Spleen (tissue), 7 donors: ENCODE results near the gene TMEM37.

Experiments used
- POLR2A ChIP-seq, 3 donors: fragments of 450-650 bp; IDR thresholded peaks; one replicate each; pipeline ENCODE4 v1.5.1; 2017; ENCODE audit warnings: antibody characterized with exemption in 3 of 3, mild to moderate bottlenecking in 1 of 3
- POLR2AphosphoS5 ChIP-seq, 3 donors: sonication (generic); formaldehyde crosslinking; IDR thresholded peaks; one replicate each; pipeline ENCODE4 v1.5.1; 2017; ENCODE audit warnings: antibody characterized with exemption in 3 of 3
- TF ChIP-seq, protein P1 (sequence below), 11 experiments: fragments of 200-600 bp in 7 of 11; fragments of 450-650 bp in 4 of 11; sonication (generic) in 4 of 11; IDR thresholded peaks in 8 of 11; conservative IDR thresholded peaks in 3 of 11; 1 replicate in 7 of 11; 2 replicates in 4 of 11; pipeline versions ENCODE4 v1.4.0 to v1.8.0; 2016 to 2021; ENCODE audit warnings: antibody characterized with exemption in 11 of 11, inconsistent platforms in 4 of 11, mild to moderate bottlenecking in 1 of 11
- donor health status: DM: no; HTN: no; CAD: no; lungs with moderate emphysema.
- donor health status: DM: no; HTN: no; CAD: no.
- donor health status: DM: no; HTN: no; CAD: no.

DNA sequence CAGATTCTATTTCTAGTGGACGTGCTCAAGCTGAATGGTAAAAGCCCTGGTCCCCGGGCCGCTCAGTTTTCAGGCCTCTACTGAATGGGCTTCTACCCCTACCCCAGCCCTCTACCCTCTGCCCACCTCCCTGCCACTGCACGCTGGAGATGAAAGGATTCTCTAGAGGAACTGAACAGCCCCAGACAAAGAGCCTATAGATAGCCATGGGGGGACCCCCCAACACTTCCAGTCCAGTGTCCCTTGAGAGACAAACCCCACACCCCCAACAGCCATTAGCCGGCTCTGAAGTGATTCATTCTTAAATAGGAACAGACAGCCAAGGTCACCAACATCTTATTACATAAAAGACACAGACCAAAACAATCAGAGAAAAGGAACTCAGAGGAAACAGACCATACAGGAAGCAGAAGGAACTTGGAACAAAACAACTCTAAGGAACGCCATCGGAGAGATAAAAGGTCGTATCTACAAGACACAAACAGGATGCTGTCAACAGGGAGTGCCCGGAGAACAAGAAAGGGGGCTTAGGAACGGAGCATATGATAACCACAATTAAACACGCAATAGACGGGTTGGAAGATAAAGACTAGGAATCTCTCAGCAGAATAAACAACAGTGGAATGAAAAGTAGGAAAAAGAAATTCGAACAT is 23.5 kb downstream of the TMEM37 start:
- TF ChIP-seq, protein P1, sequence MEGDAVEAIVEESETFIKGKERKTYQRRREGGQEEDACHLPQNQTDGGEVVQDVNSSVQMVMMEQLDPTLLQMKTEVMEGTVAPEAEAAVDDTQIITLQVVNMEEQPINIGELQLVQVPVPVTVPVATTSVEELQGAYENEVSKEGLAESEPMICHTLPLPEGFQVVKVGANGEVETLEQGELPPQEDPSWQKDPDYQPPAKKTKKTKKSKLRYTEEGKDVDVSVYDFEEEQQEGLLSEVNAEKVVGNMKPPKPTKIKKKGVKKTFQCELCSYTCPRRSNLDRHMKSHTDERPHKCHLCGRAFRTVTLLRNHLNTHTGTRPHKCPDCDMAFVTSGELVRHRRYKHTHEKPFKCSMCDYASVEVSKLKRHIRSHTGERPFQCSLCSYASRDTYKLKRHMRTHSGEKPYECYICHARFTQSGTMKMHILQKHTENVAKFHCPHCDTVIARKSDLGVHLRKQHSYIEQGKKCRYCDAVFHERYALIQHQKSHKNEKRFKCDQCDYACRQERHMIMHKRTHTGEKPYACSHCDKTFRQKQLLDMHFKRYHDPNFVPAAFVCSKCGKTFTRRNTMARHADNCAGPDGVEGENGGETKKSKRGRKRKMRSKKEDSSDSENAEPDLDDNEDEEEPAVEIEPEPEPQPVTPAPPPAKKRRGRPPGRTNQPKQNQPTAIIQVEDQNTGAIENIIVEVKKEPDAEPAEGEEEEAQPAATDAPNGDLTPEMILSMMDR (IDR thresholded peaks at IDR 0.05 in 8 of 11, conservative IDR thresholded peaks at IDR 0.05 in 3 of 11), result no peak
- TF ChIP-seq POLR2A (IDR thresholded peaks at IDR 0.05) (no peak), POLR2AphosphoS5 (IDR thresholded peaks at IDR 0.05) (no peak)
